GM21576 (cell line): ENCODE results near the gene HAS3.
"Not testable (repeated sequence)": the region's sequence is repeated elsewhere in the genome, so short reads cannot be mapped to it uniquely, and the experiment has no call there.

Source experiments
- ATAC-seq: cut with Tn5 transposase; IDR thresholded peaks from one replicate; pipeline ENCODE4 v1.9.1; 2021; ENCODE audit warnings: mild to moderate bottlenecking, moderate library complexity; ENCODE audit not compliant: unreplicated experiment

HAS3 gene

GRCh38 chr16:69115837-69116236 lies 10.4 kb downstream of the HAS3 start:
- ATAC-seq, result no peak

- no peak for ATAC-seq
Measured at GRCh38 chr16:69116256-69116875, 10.9 kb downstream of the HAS3 start.

- no peak for ATAC-seq
Measured at GRCh38 chr16:69116906-69117305, 11.5 kb downstream of the HAS3 start.

- ATAC-seq, result no peak
Measured at GRCh38 chr16:69118468-69118867, 13.0 kb downstream of the HAS3 start.

GRCh38 chr16:69118994-69119393 lies 13.5 kb downstream of the HAS3 start:
- no peak for ATAC-seq

- ATAC-seq, result no peak
Measured at GRCh38 chr16:69119536-69119935, 14.1 kb downstream of the HAS3 start.

GRCh38 chr16:69120096-69120664 lies 14.7 kb downstream of the HAS3 start:
- no peak for ATAC-seq

- ATAC-seq, result no peak
Measured at GRCh38 chr16:69123910-69124309, 18.5 kb downstream of the HAS3 start.

GRCh38 chr16:69124406-69124805 lies 19.0 kb downstream of the HAS3 start:
- ATAC-seq, result not testable (repeated sequence)

GRCh38 chr16:69124961-69125360 lies 19.5 kb downstream of the HAS3 start:
- not testable (repeated sequence) for ATAC-seq

GRCh38 chr16:69126221-69126620 lies 20.8 kb downstream of the HAS3 start:
- no peak for ATAC-seq

- not testable (repeated sequence) for ATAC-seq
Measured at GRCh38 chr16:69126801-69127200, 21.3 kb downstream of the HAS3 start.

- ATAC-seq, result no peak
Measured at GRCh38 chr16:69127966-69128510, 22.6 kb downstream of the HAS3 start.

GRCh38 chr16:69130461-69130860 lies 25.0 kb downstream of the HAS3 start:
- no peak for ATAC-seq

GRCh38 chr16:69131167-69131838 lies 25.9 kb downstream of the HAS3 start:
- ATAC-seq, result no peak

GRCh38 chr16:69131839-69132423 lies 26.5 kb downstream of the HAS3 start:
- peak; percentile 31 for ATAC-seq

GRCh38 chr16:69132424-69133252 lies 27.2 kb downstream of the HAS3 start, which contains the start of the genes CHTF8 and UTP4:
Gene CHTF8, minus strand, starts transcription at chr16:69132588. Its CDS starts 11,130 bp downstream, at chr16:69121458.
Gene UTP4, plus strand, starts transcription at chr16:69132649. Its CDS starts 811 bp downstream, at chr16:69133460.
- ATAC-seq, result peak; percentile 82

- no peak for ATAC-seq
Measured at GRCh38 chr16:69133373-69133954, 28.0 kb downstream of the HAS3 start.

- ATAC-seq, result no peak
Measured at GRCh38 chr16:69138608-69139007, 33.2 kb downstream of the HAS3 start.

- ATAC-seq, result not testable (repeated sequence)
Measured at GRCh38 chr16:69139464-69139863, 34.0 kb downstream of the HAS3 start.
